Neuronal stem cell (in vitro differentiated cells): Measurements from ENCODE around the gene FOXD1.

ENCODE experiments used
- DNase-seq: peaks from one replicate; pipeline ENCODE4 v3.0.0-alpha.2; 2013; ENCODE audit warnings: low spot score
- H2AFZ ChIP-seq: one replicate; pipeline ENCODE4 v1.6.1; 2013; ENCODE audit warnings: mild to moderate bottlenecking, low read length, inconsistent platforms
- H2AK5ac ChIP-seq: 2 replicates; pipeline ENCODE4 v1.6.1; 2013; ENCODE audit warnings: low read depth, mild to moderate bottlenecking, inconsistent platforms, low read length, moderate library complexity, mixed read lengths
- H2BK120ac ChIP-seq: 2 replicates; pipeline ENCODE4 v1.6.1; 2013; ENCODE audit warnings: low read depth, mild to moderate bottlenecking, inconsistent platforms, low read length, moderate library complexity, mixed read lengths
- H2BK12ac ChIP-seq: one replicate; pipeline ENCODE4 v1.6.1; 2013; ENCODE audit warnings: low read length, inconsistent platforms
- H2BK15ac ChIP-seq: 2 replicates; pipeline ENCODE4 v1.6.1; 2013; ENCODE audit warnings: mild to moderate bottlenecking, low read length, inconsistent platforms, mixed read lengths
- H2BK5ac ChIP-seq: one replicate; pipeline ENCODE4 v1.6.1; 2013; ENCODE audit warnings: inconsistent platforms, mild to moderate bottlenecking, low read length, moderate library complexity
- H3K14ac ChIP-seq: one replicate; pipeline ENCODE4 v1.6.1; 2013; ENCODE audit warnings: low read length, inconsistent platforms
- H3K18ac ChIP-seq: 2 replicates; pipeline ENCODE4 v1.6.1; 2013; ENCODE audit warnings: low read length, inconsistent platforms
- H3K23ac ChIP-seq: 2 replicates; pipeline ENCODE4 v1.6.1; 2013; ENCODE audit warnings: low read depth, mild to moderate bottlenecking, mixed read lengths, low read length, inconsistent platforms; ENCODE audit not compliant: poor library complexity
- H3K27ac ChIP-seq: replicated peaks from 3 replicates; pipeline ENCODE4 v1.5.1; 2013; ENCODE audit warnings: low read length, inconsistent platforms
- H3K27me3 ChIP-seq, 3 experiments: 2 replicates each; pipeline ENCODE4 v1.6.1; 2013; ENCODE audit warnings: low read length in 3 of 3, mild to moderate bottlenecking in 2 of 3, inconsistent platforms in 1 of 3, low read depth in 1 of 3, mixed read lengths in 1 of 3, moderate library complexity in 1 of 3; ENCODE audit not compliant: control insufficient read depth in 3 of 3, insufficient read depth in 3 of 3
- H3K36me3 ChIP-seq, 2 donors: replicated peaks in 1 of 2; 2 replicates each; pipeline ENCODE4 v1.6.1; 2013; ENCODE audit warnings: low read length in 2 of 2; ENCODE audit not compliant: control insufficient read depth in 2 of 2, insufficient read depth in 2 of 2
- H3K4ac ChIP-seq: 2 replicates; pipeline ENCODE4 v1.6.1; 2013; ENCODE audit warnings: inconsistent platforms, mild to moderate bottlenecking, low read length, moderate library complexity
- H3K4me1 ChIP-seq, 2 donors: 1 replicate in 1 of 2; 2 replicates in 1 of 2; pipeline ENCODE4 v1.6.1; 2013; ENCODE audit warnings: low read length in 2 of 2, low read depth in 1 of 2; ENCODE audit not compliant: control insufficient read depth in 2 of 2, insufficient read depth in 1 of 2
- H3K4me2 ChIP-seq: one replicate; pipeline ENCODE4 v1.6.1; 2013; ENCODE audit warnings: mild to moderate bottlenecking, low read length, inconsistent platforms; ENCODE audit not compliant: insufficient read depth, poor library complexity, severe bottlenecking
- H3K4me3 ChIP-seq, 2 donors: 2 replicates each; pipeline ENCODE4 v1.5.1; 2013; ENCODE audit warnings: low read length in 2 of 2, mild to moderate bottlenecking in 2 of 2, inconsistent platforms in 1 of 2, moderate library complexity in 1 of 2
- H3K79me1 ChIP-seq: one replicate; pipeline ENCODE4 v1.6.1; 2013; ENCODE audit warnings: low read depth, mild to moderate bottlenecking, inconsistent platforms, low read length, moderate library complexity
- H3K9ac ChIP-seq: one replicate; pipeline ENCODE4 v1.6.1; 2013; ENCODE audit warnings: mild to moderate bottlenecking, low read depth, low read length, inconsistent platforms; ENCODE audit not compliant: poor library complexity
- H3K9me3 ChIP-seq, 2 donors: replicated peaks in 1 of 2; 2 replicates each; pipeline versions ENCODE3 to v1.6.1; 2013; ENCODE audit warnings: low read length in 2 of 2, mild to moderate bottlenecking in 2 of 2, inconsistent platforms in 1 of 2, low read depth in 1 of 2, mixed read lengths in 1 of 2, moderate library complexity in 1 of 2; ENCODE audit not compliant: control insufficient read depth in 2 of 2, insufficient read depth in 1 of 2
- H4K8ac ChIP-seq: one replicate; pipeline ENCODE4 v1.6.1; 2013; ENCODE audit warnings: low read depth, mild to moderate bottlenecking, inconsistent platforms, low read length, moderate library complexity
- H4K91ac ChIP-seq: one replicate; pipeline ENCODE4 v1.6.1; 2013; ENCODE audit warnings: low read length, low read depth, mild to moderate bottlenecking, inconsistent platforms; ENCODE audit not compliant: poor library complexity
- WGBS, 2 donors: extraction: QIAGEN DNeasy Blood & Tissue Kit; methylation state at CpG; one replicate each; pipeline ENCODE4 v1.1.7; 2013; ENCODE audit warnings: missing lambda C conversion rate in 2 of 2, mixed read lengths in 1 of 2; ENCODE audit not compliant: insufficient read length in 2 of 2, insufficient replicate concordance in 1 of 2; ENCODE audit errors: extremely low coverage in 2 of 2; 5-methylcytosine and 5-hydroxymethylcytosine counted together

The FOXD1 gene

GRCh38 chr5:73419465-73420390 is 28.8 kb downstream of the FOXD1 start:
- no peak for DNase-seq
- H3K36me3 ChIP-seq: no peaks in the 10 kb centered on the region
- H3K18ac ChIP-seq: peak overlapping the region; percentile 90
- no CpG with 5 or more reads among the region's 79 CpGs for WGBS, 2 donors
- H2AK5ac ChIP-seq: no peak overlapping the region
- H4K91ac ChIP-seq: no peak overlapping the region
- H2BK120ac ChIP-seq: no peak overlapping the region
- no peak overlapping the region for H3K4ac ChIP-seq
- H3K4me3 ChIP-seq: peak overlapping the region; percentile 29 to 68
- no peak overlapping the region for H3K23ac ChIP-seq
- H3K79me1 ChIP-seq: no peaks in the 10 kb centered on the region
- H3K14ac ChIP-seq: no peak overlapping the region
- H3K27ac ChIP-seq: no peak overlapping the region
- H2BK12ac ChIP-seq: no peak overlapping the region
- no peak overlapping the region for H2BK5ac ChIP-seq
- H4K8ac ChIP-seq: no peak overlapping the region
- H3K9me3 ChIP-seq: peaks cover 3% of the 10 kb centered on the region in 2 donors
- peaks cover 4 to 89% (median 52%) of the 10 kb centered on the region in 3 experiments for H3K27me3 ChIP-seq
- peaks cover 2 to 4% of the 10 kb centered on the region in 2 donors for H3K4me1 ChIP-seq
- H2BK15ac ChIP-seq: no peak overlapping the region
- H3K4me2 ChIP-seq: peak overlapping the region; percentile 82
- peak overlapping the region; percentile 45 for H3K9ac ChIP-seq
- H2AFZ ChIP-seq: peak overlapping the region; percentile 87

- no peak for DNase-seq
- Histone ChIP-seq H3K79me1 (no peaks in the 10 kb centered on the region), H3K18ac (peak overlapping the region; percentile 90), H3K14ac (no peak overlapping the region), H4K8ac (no peak overlapping the region), H3K36me3 (no peaks in the 10 kb centered on the region), H3K4ac (no peak overlapping the region), H3K4me2 (peak overlapping the region; percentile 82), H2AK5ac (no peak overlapping the region), H2BK12ac (no peak overlapping the region), H3K27ac (no peak overlapping the region), H3K27me3 (peaks cover 4 to 86% (median 49%) of the 10 kb centered on the region in 3 experiments), H2BK15ac (no peak overlapping the region), H2AFZ (peak overlapping the region; percentile 87), H3K9ac (no peak overlapping the region), H3K4me3 (peak overlapping the region in 1 of 2 donors; percentile 29), H2BK120ac (no peak overlapping the region), H3K9me3 (peaks cover 3% of the 10 kb centered on the region in 2 donors), H2BK5ac (no peak overlapping the region), H4K91ac (no peak overlapping the region), H3K23ac (no peak overlapping the region), H3K4me1 (peaks cover 2 to 4% of the 10 kb centered on the region in 2 donors)
- no CpG with 5 or more reads among the region's 6 CpGs for WGBS, 2 donors
Measured at GRCh38 chr5:73419117-73419464, 29.5 kb downstream of the FOXD1 start.

- Histone ChIP-seq H3K27ac (no peak overlapping the region), H2BK120ac (no peak overlapping the region), H3K79me1 (no peaks in the 10 kb centered on the region), H4K8ac (no peak overlapping the region), H3K18ac (no peak overlapping the region), H4K91ac (no peak overlapping the region), H3K14ac (no peak overlapping the region), H3K36me3 (no peaks in the 10 kb centered on the region), H2AK5ac (no peak overlapping the region), H3K4me2 (no peak overlapping the region), H3K4me3 (no peak overlapping the region), H2AFZ (no peak overlapping the region), H3K23ac (no peak overlapping the region), H2BK5ac (no peak overlapping the region), H2BK12ac (no peak overlapping the region), H3K4me1 (peaks cover 2 to 4% of the 10 kb centered on the region in 2 donors), H2BK15ac (no peak overlapping the region), H3K9ac (no peak overlapping the region), H3K27me3 (peaks cover 4 to 80% (median 49%) of the 10 kb centered on the region in 3 experiments), H3K4ac (no peak overlapping the region), H3K9me3 (peaks cover 3% of the 10 kb centered on the region in 2 donors)
- no CpG with 5 or more reads among the region's 6 CpGs for WGBS, 2 donors
- no peak for DNase-seq
Measured at GRCh38 chr5:73418244-73418691, 30.3 kb downstream of the FOXD1 start.

- no peak overlapping the region for H3K4ac ChIP-seq
- H3K14ac ChIP-seq: no peak overlapping the region
- H4K8ac ChIP-seq: no peak overlapping the region
- no peak overlapping the region for H2AK5ac ChIP-seq
- H3K36me3 ChIP-seq: no peaks in the 10 kb centered on the region
- no peak overlapping the region for H2BK12ac ChIP-seq
- H3K9ac ChIP-seq: no peak overlapping the region
- H4K91ac ChIP-seq: no peak overlapping the region
- H2AFZ ChIP-seq: no peak overlapping the region
- H3K27ac ChIP-seq: no peak overlapping the region
- H3K27me3 ChIP-seq: peaks cover 4 to 78% (median 49%) of the 10 kb centered on the region in 3 experiments
- peaks cover 3% of the 10 kb centered on the region in 2 donors for H3K9me3 ChIP-seq
- peaks cover 2 to 4% of the 10 kb centered on the region in 2 donors for H3K4me1 ChIP-seq
- H3K23ac ChIP-seq: no peak overlapping the region
- no CpG with 5 or more reads among the region's 10 CpGs for WGBS, 2 donors
- no peak overlapping the region for H2BK120ac ChIP-seq
- H2BK5ac ChIP-seq: no peak overlapping the region
- H3K4me2 ChIP-seq: no peak overlapping the region
- H3K4me3 ChIP-seq: no peak overlapping the region
- no peaks in the 10 kb centered on the region for H3K79me1 ChIP-seq
- H2BK15ac ChIP-seq: no peak overlapping the region
- no peak for DNase-seq
- no peak overlapping the region for H3K18ac ChIP-seq
Measured at GRCh38 chr5:73417303-73418034, 31.1 kb downstream of the FOXD1 start.
